Colonic mucosa (tissue), 4 donors: Measurements from ENCODE around the gene ALKBH6. TPM values are rescaled to one million over a fixed set of nuclear protein-coding genes. Genes with fewer than 3 reads are reported as not detected.
"Not testable (repeated sequence)": the region's sequence is repeated elsewhere in the genome, so short reads cannot be mapped to it uniquely, and the experiment has no call there.

ENCODE experiments used
- DNase-seq: peaks from one replicate; pipeline ENCODE4 v3.0.0-alpha.2; 2020
- H3K27ac ChIP-seq: fragments of 200-600 bp; one replicate; pipeline ENCODE4 v1.8.0; 2021
- H3K27me3 ChIP-seq: fragments of 200-600 bp; one replicate; pipeline ENCODE4 v1.8.0; 2021
- H3K36me3 ChIP-seq: fragments of 200-600 bp; one replicate; pipeline ENCODE4 v1.8.0; 2021
- H3K4me1 ChIP-seq: fragments of 200-600 bp; one replicate; pipeline ENCODE4 v1.8.0; 2021; ENCODE audit warnings: mild to moderate bottlenecking
- H3K4me3 ChIP-seq: fragments of 200-600 bp; one replicate; pipeline ENCODE4 v1.8.0; 2021
- H3K9ac ChIP-seq, 2 donors: one replicate each; pipeline ENCODE4 v1.7.0; 2013; ENCODE audit warnings: control low read depth in 2 of 2, low read depth in 2 of 2, low read length in 2 of 2
- H3K9me3 ChIP-seq: fragments of 200-600 bp; one replicate; pipeline ENCODE4 v1.8.0; 2021
- intact Hi-C: fragments of 100-400 bp; cut with DNase I; formaldehyde crosslinking; loops from one replicate; pipeline ENCODE4 v1.14.1; 2022
- total RNA-seq, 2 donors: library from RNA; stranded (reverse); fragmentation: NEBNext Ultra II Directional in 1 of 2; extraction: Animal tissue kit (Norgen Biotek cat#: 25700) in 1 of 2; gene quantifications; one replicate each; pipeline ENCODE4 v1.2.1, GENCODE V29; 2021
- TF ChIP-seq, protein P1 (sequence below): fragments of 200-600 bp; IDR thresholded peaks from one replicate; pipeline ENCODE4 v1.8.0; 2022; ENCODE audit warnings: antibody characterized with exemption, mild to moderate bottlenecking
- donor health status: healthy.
- donor health status: DM: no; HTN: no; CAD: no.
- donor health status: DM: no; HTN: no; CAD: no.

The ALKBH6 gene
- total RNA-seq, 2 donors from 2014 or later, result 17.0 to 26.2 TPM

DNA sequence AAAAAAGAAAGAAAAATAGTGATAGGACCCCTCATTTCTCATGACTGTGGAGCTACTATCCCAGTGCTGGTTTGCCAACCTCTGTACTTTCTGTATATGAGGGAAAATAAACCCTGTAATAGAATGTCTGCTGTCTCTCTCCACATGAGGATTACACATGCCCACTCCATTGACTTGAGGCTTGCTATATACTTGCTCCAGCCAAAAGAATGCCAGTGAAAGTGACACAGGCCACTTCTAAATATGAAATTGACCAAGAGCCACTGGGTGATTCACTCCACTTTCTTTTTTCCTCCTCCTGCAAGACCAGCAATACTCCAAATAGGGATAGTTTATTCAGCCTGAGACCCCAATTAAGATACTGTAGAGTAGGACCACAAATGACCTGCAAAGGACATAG is 33.8 kb upstream of the ALKBH6 start:
- H3K27me3 ChIP-seq, result no peaks in the 10 kb centered on the region
- H3K9me3 ChIP-seq, result no peaks in the 10 kb centered on the region
- TF ChIP-seq, protein P1, sequence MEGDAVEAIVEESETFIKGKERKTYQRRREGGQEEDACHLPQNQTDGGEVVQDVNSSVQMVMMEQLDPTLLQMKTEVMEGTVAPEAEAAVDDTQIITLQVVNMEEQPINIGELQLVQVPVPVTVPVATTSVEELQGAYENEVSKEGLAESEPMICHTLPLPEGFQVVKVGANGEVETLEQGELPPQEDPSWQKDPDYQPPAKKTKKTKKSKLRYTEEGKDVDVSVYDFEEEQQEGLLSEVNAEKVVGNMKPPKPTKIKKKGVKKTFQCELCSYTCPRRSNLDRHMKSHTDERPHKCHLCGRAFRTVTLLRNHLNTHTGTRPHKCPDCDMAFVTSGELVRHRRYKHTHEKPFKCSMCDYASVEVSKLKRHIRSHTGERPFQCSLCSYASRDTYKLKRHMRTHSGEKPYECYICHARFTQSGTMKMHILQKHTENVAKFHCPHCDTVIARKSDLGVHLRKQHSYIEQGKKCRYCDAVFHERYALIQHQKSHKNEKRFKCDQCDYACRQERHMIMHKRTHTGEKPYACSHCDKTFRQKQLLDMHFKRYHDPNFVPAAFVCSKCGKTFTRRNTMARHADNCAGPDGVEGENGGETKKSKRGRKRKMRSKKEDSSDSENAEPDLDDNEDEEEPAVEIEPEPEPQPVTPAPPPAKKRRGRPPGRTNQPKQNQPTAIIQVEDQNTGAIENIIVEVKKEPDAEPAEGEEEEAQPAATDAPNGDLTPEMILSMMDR, result no peak
- no peak overlapping the region for H3K9ac ChIP-seq
- DNase-seq, result no peak
- H3K36me3 ChIP-seq, result no peaks in the 10 kb centered on the region
- H3K27ac ChIP-seq, result no peak overlapping the region
- no peak overlapping the region for H3K4me3 ChIP-seq
- H3K4me1 ChIP-seq, result no peaks in the 10 kb centered on the region
- intact Hi-C loops, result no loop called here

DNA sequence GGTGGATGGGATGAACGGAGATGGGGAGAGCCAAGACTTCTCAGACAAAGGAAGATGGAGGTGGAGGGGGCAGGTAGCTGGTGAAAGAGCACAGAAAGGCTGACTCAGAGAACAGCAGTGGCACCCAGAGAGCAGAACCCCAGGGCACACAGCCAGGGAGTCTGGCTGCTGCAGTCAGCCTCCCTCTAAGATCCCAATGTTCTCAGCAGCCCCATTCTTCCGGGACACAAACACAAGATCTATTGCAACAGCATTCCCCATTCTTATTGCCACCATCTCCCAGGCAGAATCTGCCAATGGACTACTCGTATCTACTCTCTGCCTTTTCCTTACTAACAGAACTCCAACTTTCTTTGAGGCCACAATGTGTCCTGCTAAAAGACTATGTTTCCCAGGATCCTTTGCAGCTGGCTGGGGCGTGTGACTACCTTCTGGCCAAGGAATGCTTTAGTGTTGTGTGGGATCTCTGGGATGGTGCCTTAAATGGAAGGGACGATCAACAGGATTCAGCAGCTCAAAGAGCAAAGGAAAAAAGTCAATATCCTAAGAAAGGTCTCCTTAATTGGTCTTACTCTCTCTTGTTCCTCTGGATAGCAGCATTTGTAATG is 32.5 kb upstream of the ALKBH6 start:
- TF ChIP-seq, protein P1, result no peak
- H3K36me3 ChIP-seq, result no peaks in the 10 kb centered on the region
- no peak overlapping the region for H3K9ac ChIP-seq
- no peaks in the 10 kb centered on the region for H3K27me3 ChIP-seq
- no peak overlapping the region for H3K4me3 ChIP-seq
- H3K4me1 ChIP-seq, result no peaks in the 10 kb centered on the region
- H3K27ac ChIP-seq, result no peak overlapping the region
- intact Hi-C loops, result no loop called here
- H3K9me3 ChIP-seq, result no peaks in the 10 kb centered on the region
- no peak for DNase-seq

DNA sequence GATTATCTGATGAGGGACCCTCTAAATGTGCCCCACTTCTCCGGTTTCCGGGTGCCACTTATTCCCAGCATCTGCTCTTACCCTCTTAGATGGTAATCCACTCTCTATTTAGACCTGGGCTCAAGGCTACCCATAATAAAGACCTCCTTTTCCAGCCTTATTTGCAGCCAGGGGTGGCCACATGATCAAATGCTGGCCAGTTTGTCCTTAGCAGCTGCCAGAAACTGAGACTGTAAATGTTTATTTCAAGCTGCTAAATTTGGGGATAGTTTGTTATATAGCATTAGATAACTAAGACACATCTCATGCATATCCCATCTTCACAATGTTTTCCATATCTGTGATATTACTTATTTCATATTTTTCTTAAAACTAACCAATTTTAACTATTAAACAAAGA is 29.9 kb upstream of the ALKBH6 start:
- H3K9me3 ChIP-seq, result no peaks in the 10 kb centered on the region
- no peaks in the 10 kb centered on the region for H3K4me1 ChIP-seq
- intact Hi-C loops, result no loop called here
- no peak for DNase-seq
- no peak overlapping the region for H3K27ac ChIP-seq
- H3K36me3 ChIP-seq, result no peaks in the 10 kb centered on the region
- H3K27me3 ChIP-seq, result no peaks in the 10 kb centered on the region
- TF ChIP-seq, protein P1, result no peak
- H3K4me3 ChIP-seq, result no peak overlapping the region
- H3K9ac ChIP-seq, result no peak overlapping the region

DNA sequence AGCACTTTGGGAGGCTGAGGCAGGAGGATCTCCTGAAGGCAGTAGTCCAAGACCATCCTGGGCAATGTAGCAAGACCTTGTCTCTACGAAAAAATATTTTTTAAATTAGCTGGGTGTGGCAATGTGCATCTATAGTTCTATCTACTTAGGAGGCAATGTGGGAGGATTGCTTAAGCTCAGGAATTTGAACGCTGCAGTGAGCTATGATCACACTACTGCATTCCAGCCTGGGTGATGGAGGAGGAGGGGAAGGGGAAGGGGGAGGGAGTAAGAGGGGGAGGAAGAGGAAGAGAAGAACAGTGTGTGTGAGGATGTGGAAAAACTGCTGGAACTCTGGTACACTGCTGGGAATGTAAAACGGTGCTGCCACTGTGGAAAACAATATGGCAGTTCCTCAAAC is 27.8 kb upstream of the ALKBH6 start:
- H3K27me3 ChIP-seq, result no peaks in the 10 kb centered on the region
- H3K27ac ChIP-seq, result no peak overlapping the region
- no peaks in the 10 kb centered on the region for H3K4me1 ChIP-seq
- no peak overlapping the region for H3K4me3 ChIP-seq
- no peaks in the 10 kb centered on the region for H3K9me3 ChIP-seq
- TF ChIP-seq, protein P1, result no peak
- no peak overlapping the region for H3K9ac ChIP-seq
- no peak for DNase-seq
- no peaks in the 10 kb centered on the region for H3K36me3 ChIP-seq
- intact Hi-C loops, result no loop called here

DNA sequence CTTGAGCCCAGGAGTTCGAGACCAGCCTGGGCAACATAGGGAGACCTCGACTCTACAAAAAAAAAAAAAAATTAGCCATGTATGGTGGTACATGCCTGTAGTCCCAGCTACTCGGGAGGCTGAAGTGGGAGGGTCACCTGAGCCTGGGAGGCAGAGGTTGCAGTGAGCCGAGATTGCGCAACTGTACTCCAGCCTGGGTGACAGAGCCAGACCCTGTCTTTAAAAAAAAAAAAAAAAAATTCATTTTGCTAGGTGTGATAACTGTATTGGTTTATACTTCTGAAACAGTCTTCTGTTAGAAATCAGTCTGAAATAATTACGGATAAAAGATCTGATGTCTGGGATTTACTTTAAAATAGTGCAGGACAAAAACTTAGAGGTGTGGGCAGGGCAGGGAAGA is 27.1 kb upstream of the ALKBH6 start:
- H3K27ac ChIP-seq, DNase-seq, H3K4me3 ChIP-seq: not testable (repeated sequence)

DNA sequence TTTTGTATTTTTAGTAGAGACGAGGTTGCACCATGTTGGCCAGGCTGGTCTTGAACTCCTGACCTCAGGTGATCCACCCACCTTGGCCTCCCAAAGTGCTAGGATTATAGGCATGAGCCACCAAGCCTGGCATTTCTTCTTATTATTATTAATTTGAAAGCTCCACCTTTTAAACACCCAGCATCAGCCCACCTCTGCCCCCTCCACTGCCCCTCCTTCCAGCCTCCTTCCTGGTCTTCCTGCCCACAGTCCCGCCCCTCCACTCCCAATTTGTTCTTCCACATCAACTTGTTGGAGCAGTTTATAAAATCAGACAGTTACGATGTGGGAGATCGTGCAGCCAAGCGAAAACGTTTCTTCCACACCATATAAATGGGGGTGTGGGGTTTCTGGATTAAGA is 26.5 kb upstream of the ALKBH6 start:
- no peak overlapping the region for H3K4me3 ChIP-seq
- H3K4me1 ChIP-seq, result no peaks in the 10 kb centered on the region
- no peaks in the 10 kb centered on the region for H3K27me3 ChIP-seq
- H3K9ac ChIP-seq, result no peak overlapping the region
- TF ChIP-seq, protein P1, result no peak
- H3K27ac ChIP-seq, result no peak overlapping the region
- H3K9me3 ChIP-seq, result no peaks in the 10 kb centered on the region
- DNase-seq, result no peak
- intact Hi-C loops, result no loop called here
- no peaks in the 10 kb centered on the region for H3K36me3 ChIP-seq

More for the DNA sequence above, 27.1 kb upstream of the ALKBH6 start:
- H3K9ac ChIP-seq, intact Hi-C loops, H3K36me3 ChIP-seq, H3K4me1 ChIP-seq, H3K9me3 ChIP-seq, H3K27me3 ChIP-seq: not testable (repeated sequence)
